Vagina (tissue), 2 donors: ENCODE results near the gene CRAMP1. TPM values are rescaled to one million over a fixed set of nuclear protein-coding genes. Genes with fewer than 3 reads are reported as not detected.

Experiments used
- DNase-seq, 2 donors: peaks; one replicate each; pipeline ENCODE4 v3.0.0-alpha.2; 2017; ENCODE audit errors: extremely low spot score in 2 of 2
- H3K27ac ChIP-seq: fragments of 200-600 bp; sonication (generic); one replicate; pipeline ENCODE4 v1.5.1; 2019
- H3K27me3 ChIP-seq: fragments of 200-600 bp; sonication (generic); one replicate; pipeline ENCODE4 v1.5.1; 2019
- H3K36me3 ChIP-seq, 2 donors: fragments of 200-600 bp; sonication (generic); one replicate each; pipeline ENCODE4 v1.5.1; 2017 to 2019
- H3K4me1 ChIP-seq: fragments of 200-600 bp; sonication (generic); one replicate; pipeline ENCODE4 v1.5.1; 2019
- H3K4me3 ChIP-seq, 2 donors: fragments of 200-600 bp; sonication (generic); 1 replicate in 1 of 2; 2 replicates in 1 of 2; pipeline ENCODE4 v1.5.1; 2016 to 2019
- H3K9me3 ChIP-seq: fragments of 200-600 bp; sonication (generic); one replicate; pipeline ENCODE4 v1.5.1; 2019
- CTCF ChIP-seq, 3 experiments: fragments of 450-650 bp in 2 of 3; fragments of 200-600 bp in 1 of 3; sonication (generic) in 1 of 3; IDR thresholded peaks; one replicate each; pipeline ENCODE4 v1.5.1; 2017 to 2019; ENCODE audit warnings: antibody characterized with exemption in 3 of 3, mild to moderate bottlenecking in 2 of 3, moderate library complexity in 2 of 3
- POLR2A ChIP-seq, 2 donors: fragments of 450-650 bp; IDR thresholded peaks; one replicate each; pipeline ENCODE4 v1.6.1; 2017; ENCODE audit warnings: antibody characterized with exemption in 2 of 2, mild to moderate bottlenecking in 2 of 2, moderate library complexity in 2 of 2
- POLR2AphosphoS5 ChIP-seq, 2 donors: sonication (generic); formaldehyde crosslinking; IDR thresholded peaks; one replicate each; pipeline ENCODE4 v1.9.0; 2017; ENCODE audit warnings: antibody characterized with exemption in 2 of 2, mild to moderate bottlenecking in 2 of 2, low read depth in 1 of 2; ENCODE audit not compliant: insufficient read depth in 1 of 2
- intact Hi-C: fragments of 100-400 bp; cut with DNase I; formaldehyde crosslinking; loops from one replicate; pipeline ENCODE4 v1.15.1; 2023
- total RNA-seq: library from RNA; depleted of rRNA; stranded (reverse); fragments of >200 nt; gene quantifications from one replicate; pipeline ENCODE4 v1.2.3, GENCODE V29; 2016

Gene CRAMP1
- total RNA-seq, 1 donor from 2014 or later: 13.8 TPM

GRCh38 chr16:1651974-1652312 is 39.8 kb downstream of the CRAMP1 start:
- Histone ChIP-seq H3K27me3 (no peaks in the 10 kb centered on the region), H3K9me3 (no peaks in the 10 kb centered on the region), H3K4me3 (no peak overlapping the region), H3K36me3 (peaks cover 3 to 42% of the 10 kb centered on the region in 2 donors), H3K4me1 (no peaks in the 10 kb centered on the region), H3K27ac (no peak overlapping the region)
- intact Hi-C loops: no loop called here
- TF ChIP-seq CTCF (IDR thresholded peaks at IDR 0.05) (no peak), POLR2A (IDR thresholded peaks at IDR 0.05) (no peak), POLR2AphosphoS5 (IDR thresholded peaks at IDR 0.05; ENCODE audit: insufficient read depth in 1 of 2, low read depth in 1 of 2) (no peak)
- no peak for DNase-seq

- H3K4me1 ChIP-seq: no peaks in the 10 kb centered on the region
- peaks cover 3 to 53% of the 10 kb centered on the region in 2 donors for H3K36me3 ChIP-seq
- intact Hi-C loops: no loop called here
- H3K9me3 ChIP-seq: no peaks in the 10 kb centered on the region
- H3K27ac ChIP-seq: no peak overlapping the region
- H3K27me3 ChIP-seq: no peaks in the 10 kb centered on the region
- H3K4me3 ChIP-seq: no peak overlapping the region
- TF ChIP-seq POLR2AphosphoS5 (IDR thresholded peaks at IDR 0.05; ENCODE audit: insufficient read depth in 1 of 2, low read depth in 1 of 2): no peak
- no peak for TF ChIP-seq CTCF (IDR thresholded peaks at IDR 0.05)
- no peak for TF ChIP-seq POLR2A (IDR thresholded peaks at IDR 0.05)
- no peak for DNase-seq
Measured at GRCh38 chr16:1653023-1653422, 40.9 kb downstream of the CRAMP1 start.

- Histone ChIP-seq H3K4me3 (no peak overlapping the region), H3K27ac (no peak overlapping the region), H3K9me3 (no peaks in the 10 kb centered on the region), H3K27me3 (no peaks in the 10 kb centered on the region), H3K4me1 (no peaks in the 10 kb centered on the region), H3K36me3 (peaks cover 3 to 54% of the 10 kb centered on the region in 2 donors)
- DNase-seq: no peak
- intact Hi-C loops: no loop called here
- TF ChIP-seq POLR2A (IDR thresholded peaks at IDR 0.05) (no peak), CTCF (IDR thresholded peaks at IDR 0.05) (no peak), POLR2AphosphoS5 (IDR thresholded peaks at IDR 0.05; ENCODE audit: insufficient read depth in 1 of 2, low read depth in 1 of 2) (no peak)
Measured at GRCh38 chr16:1654505-1655268, 42.5 kb downstream of the CRAMP1 start.

GRCh38 chr16:1655269-1655807 is 43.2 kb downstream of the CRAMP1 start:
- H3K27me3 ChIP-seq: no peaks in the 10 kb centered on the region
- no peaks in the 10 kb centered on the region for H3K9me3 ChIP-seq
- intact Hi-C loops: no loop called here
- TF ChIP-seq POLR2A (IDR thresholded peaks at IDR 0.05) (no peak), POLR2AphosphoS5 (IDR thresholded peaks at IDR 0.05; ENCODE audit: insufficient read depth in 1 of 2, low read depth in 1 of 2) (no peak), CTCF (IDR thresholded peaks at IDR 0.05) (no peak)
- H3K27ac ChIP-seq: no peak overlapping the region
- no peaks in the 10 kb centered on the region for H3K4me1 ChIP-seq
- H3K4me3 ChIP-seq: no peak overlapping the region
- H3K36me3 ChIP-seq: peaks cover 3 to 61% of the 10 kb centered on the region in 2 donors
- no peak for DNase-seq
